Body of pancreas (tissue), 4 donors: ENCODE data around the gene ACTL8. TPM values are rescaled to one million over a fixed set of nuclear protein-coding genes. Genes with fewer than 3 reads are reported as not detected.

Source experiments
- ATAC-seq: fragments of 150-250 bp; one replicate; pipeline ENCODE4 v1.9.1; 2016
- DNase-seq, 4 donors: peaks; one replicate each; pipeline ENCODE4 v3.0.0-alpha.2; 2019
- H3K27ac ChIP-seq, 4 donors: fragments of 200-600 bp; sonication (generic); 1 replicate in 3 of 4; 2 replicates in 1 of 4; pipeline versions ENCODE4 v1.5.1 to v1.6.1; 2016 to 2019; ENCODE audit warnings: mild to moderate bottlenecking in 1 of 4, mixed read lengths in 1 of 4, moderate library complexity in 1 of 4
- H3K27me3 ChIP-seq, 2 donors: fragments of 200-600 bp; sonication (generic); one replicate each; pipeline ENCODE4 v1.6.0; 2016; ENCODE audit warnings: mild to moderate bottlenecking in 1 of 2
- H3K36me3 ChIP-seq, 2 donors: fragments of 200-600 bp; sonication (generic); replicated peaks in 1 of 2; 2 replicates each; pipeline ENCODE4 v1.5.1; 2016; ENCODE audit warnings: low read depth in 2 of 2; ENCODE audit not compliant: insufficient read depth in 1 of 2
- H3K4me1 ChIP-seq: fragments of 200-600 bp; sonication (generic); one replicate; pipeline ENCODE4 v1.6.0; 2016
- H3K4me3 ChIP-seq, 2 donors: fragments of 200-600 bp; sonication (generic); 1 replicate in 1 of 2; 2 replicates in 1 of 2; pipeline ENCODE4 v1.5.1; 2016 to 2019
- H3K9me3 ChIP-seq, 3 donors: fragments of 200-600 bp; sonication (generic); 1 replicate in 2 of 3; 2 replicates in 1 of 3; pipeline ENCODE4 v1.5.1; 2016
- CTCF ChIP-seq, 7 experiments: fragments of 450-650 bp in 4 of 7; fragments of 200-600 bp in 3 of 7; sonication (generic) in 3 of 7; IDR thresholded peaks; one replicate each; pipeline ENCODE4 v1.5.1; 2016 to 2019; ENCODE audit warnings: antibody characterized with exemption in 7 of 7
- POLR2A ChIP-seq, 3 donors: fragments of 450-650 bp; IDR thresholded peaks; one replicate each; pipeline ENCODE4 v1.6.1; 2016; ENCODE audit warnings: antibody characterized with exemption in 3 of 3, mild to moderate bottlenecking in 2 of 3
- WGBS, 2 donors: methylation state at CpG; one replicate each; pipeline ENCODE4 v1.1.5; 2017; 5-methylcytosine and 5-hydroxymethylcytosine counted together
- intact Hi-C: fragments of 100-400 bp; cut with DNase I; formaldehyde crosslinking; loops from one replicate; pipeline ENCODE4 v1.15.1; 2023
- total RNA-seq, 2 donors: library from RNA; depleted of rRNA; stranded (reverse); fragments of >200 nt; gene quantifications; one replicate each; pipeline ENCODE4 v1.1.0, GENCODE V29; 2016

Gene ACTL8
- total RNA-seq, 2 donors from 2014 or later: not detected

- no peak overlapping the region for H3K4me3 ChIP-seq
- no peaks in the 10 kb centered on the region for H3K27me3 ChIP-seq
- H3K9me3 ChIP-seq: no peaks in the 10 kb centered on the region
- intact Hi-C loops: no loop called here
- no peaks in the 10 kb centered on the region for H3K4me1 ChIP-seq
- no peak for TF ChIP-seq CTCF (IDR thresholded peaks at IDR 0.05)
- no peak for TF ChIP-seq POLR2A (IDR thresholded peaks at IDR 0.05)
- WGBS, 2 donors: 69 to 89% methylated on average over 3 to 7 of the region's 7 CpGs
- DNase-seq (no peak), ATAC-seq (no peak)
- H3K27ac ChIP-seq: no peak overlapping the region
- H3K36me3 ChIP-seq: no peaks in the 10 kb centered on the region
Measured at GRCh38 chr1:17856496-17857108, 101.5 kb downstream of the ACTL8 start.

GRCh38 chr1:17857109-17857499 is 102.0 kb downstream of the ACTL8 start:
- Histone ChIP-seq H3K36me3 (no peaks in the 10 kb centered on the region), H3K27me3 (no peaks in the 10 kb centered on the region), H3K27ac (no peak overlapping the region), H3K4me1 (no peaks in the 10 kb centered on the region), H3K4me3 (no peak overlapping the region), H3K9me3 (no peaks in the 10 kb centered on the region)
- DNase-seq: no peak
- ATAC-seq: no peak
- TF ChIP-seq CTCF (IDR thresholded peaks at IDR 0.05) (no peak), POLR2A (IDR thresholded peaks at IDR 0.05) (no peak)
- intact Hi-C loops: no loop called here
- 47 to 53% methylated on average over 4 of the region's 4 CpGs for WGBS, 2 donors

- H3K27ac ChIP-seq: no peak overlapping the region
- no peaks in the 10 kb centered on the region for H3K36me3 ChIP-seq
- TF ChIP-seq POLR2A (IDR thresholded peaks at IDR 0.05) (no peak), CTCF (IDR thresholded peaks at IDR 0.05) (no peak)
- no peak for ATAC-seq
- no peak for DNase-seq
- WGBS, 2 donors: 60 to 63% methylated on average over 5 of the region's 5 CpGs
- H3K4me1 ChIP-seq: no peaks in the 10 kb centered on the region
- H3K9me3 ChIP-seq: no peaks in the 10 kb centered on the region
- H3K27me3 ChIP-seq: no peaks in the 10 kb centered on the region
- intact Hi-C loops: no loop called here
- no peak overlapping the region for H3K4me3 ChIP-seq
Measured at GRCh38 chr1:17857996-17858395, 102.9 kb downstream of the ACTL8 start.

GRCh38 chr1:17860812-17861211 is 105.7 kb downstream of the ACTL8 start:
- 53 to 56% methylated on average over 1 of the region's 1 CpG for WGBS, 2 donors
- no peaks in the 10 kb centered on the region for H3K27me3 ChIP-seq
- intact Hi-C loops: no loop called here
- no peak for ATAC-seq
- no peaks in the 10 kb centered on the region for H3K9me3 ChIP-seq
- no peak overlapping the region for H3K27ac ChIP-seq
- no peaks in the 10 kb centered on the region for H3K4me1 ChIP-seq
- no peak overlapping the region for H3K4me3 ChIP-seq
- H3K36me3 ChIP-seq: no peaks in the 10 kb centered on the region
- no peak for DNase-seq
- TF ChIP-seq POLR2A (IDR thresholded peaks at IDR 0.05) (no peak), CTCF (IDR thresholded peaks at IDR 0.05) (no peak)

GRCh38 chr1:17861685-17862084 is 106.6 kb downstream of the ACTL8 start:
- DNase-seq (no peak), ATAC-seq (no peak)
- intact Hi-C loops: no loop called here
- no peak overlapping the region for H3K27ac ChIP-seq
- H3K36me3 ChIP-seq: no peaks in the 10 kb centered on the region
- 38 to 40% methylated on average over 3 of the region's 3 CpGs for WGBS, 2 donors
- H3K4me1 ChIP-seq: no peaks in the 10 kb centered on the region
- H3K4me3 ChIP-seq: no peak overlapping the region
- H3K27me3 ChIP-seq: no peaks in the 10 kb centered on the region
- TF ChIP-seq CTCF (IDR thresholded peaks at IDR 0.05) (no peak), POLR2A (IDR thresholded peaks at IDR 0.05) (no peak)
- H3K9me3 ChIP-seq: no peaks in the 10 kb centered on the region
